Measurements from ENCODE around the gene AGK. TPM values are rescaled to one million over a fixed set of nuclear protein-coding genes. Genes with fewer than 3 reads are reported as not detected.

AGK gene
- total and polyA plus RNA-seq, 9 donors: 15.7 to 23.4 (median 18.4) TPM

- Histone ChIP-seq H3K27ac (ENCODE audit: low read length) (no peak overlapping the region), H3K9me3 (replicated peaks; ENCODE audit: control insufficient read depth, low read depth, low read length) (no peaks in the 10 kb centered on the region), H3K4me1 (ENCODE audit: control insufficient read depth, insufficient read depth, low read length) (no peaks in the 10 kb centered on the region), H3K27me3 (ENCODE audit: control insufficient read depth, insufficient read depth, low read length) (peaks cover 2% of the 10 kb centered on the region), H3K36me3 (ENCODE audit: control insufficient read depth, insufficient read depth, low read length) (no peaks in the 10 kb centered on the region), H3K4me3 (ENCODE audit: low read length) (no peak overlapping the region)
- no peak for DNase-seq
Observed at GRCh38 chr7:141525973-141526514, 25.2 kb upstream of the AGK start.

GRCh38 chr7:141527076-141527475 lies 24.1 kb upstream of the AGK start:
- no peaks in the 10 kb centered on the region for H3K4me1 ChIP-seq (ENCODE audit: control insufficient read depth, insufficient read depth, low read length)
- H3K27me3 ChIP-seq (ENCODE audit: control insufficient read depth, insufficient read depth, low read length): no peaks in the 10 kb centered on the region
- no peaks in the 10 kb centered on the region for H3K9me3 ChIP-seq (replicated peaks; ENCODE audit: control insufficient read depth, low read depth, low read length)
- H3K4me3 ChIP-seq (ENCODE audit: low read length): no peak overlapping the region
- no peaks in the 10 kb centered on the region for H3K36me3 ChIP-seq (ENCODE audit: control insufficient read depth, insufficient read depth, low read length)
- 85% methylated on average over 4 of the region's 4 CpGs for WGBS (ENCODE audit: insufficient coverage)
- no peak for DNase-seq
- no peak overlapping the region for H3K27ac ChIP-seq (ENCODE audit: low read length)

- Histone ChIP-seq H3K4me1 (ENCODE audit: control insufficient read depth, insufficient read depth, low read length) (no peaks in the 10 kb centered on the region), H3K27me3 (ENCODE audit: control insufficient read depth, insufficient read depth, low read length) (no peaks in the 10 kb centered on the region), H3K4me3 (ENCODE audit: low read length) (no peak overlapping the region), H3K9me3 (replicated peaks; ENCODE audit: control insufficient read depth, low read depth, low read length) (no peaks in the 10 kb centered on the region), H3K36me3 (ENCODE audit: control insufficient read depth, insufficient read depth, low read length) (no peaks in the 10 kb centered on the region), H3K27ac (ENCODE audit: low read length) (no peak overlapping the region)
- no peak for DNase-seq
- WGBS (ENCODE audit: insufficient coverage): no CpG with 5 or more reads among the region's 3 CpGs
Observed at GRCh38 chr7:141528399-141528798, 22.8 kb upstream of the AGK start.

DNA sequence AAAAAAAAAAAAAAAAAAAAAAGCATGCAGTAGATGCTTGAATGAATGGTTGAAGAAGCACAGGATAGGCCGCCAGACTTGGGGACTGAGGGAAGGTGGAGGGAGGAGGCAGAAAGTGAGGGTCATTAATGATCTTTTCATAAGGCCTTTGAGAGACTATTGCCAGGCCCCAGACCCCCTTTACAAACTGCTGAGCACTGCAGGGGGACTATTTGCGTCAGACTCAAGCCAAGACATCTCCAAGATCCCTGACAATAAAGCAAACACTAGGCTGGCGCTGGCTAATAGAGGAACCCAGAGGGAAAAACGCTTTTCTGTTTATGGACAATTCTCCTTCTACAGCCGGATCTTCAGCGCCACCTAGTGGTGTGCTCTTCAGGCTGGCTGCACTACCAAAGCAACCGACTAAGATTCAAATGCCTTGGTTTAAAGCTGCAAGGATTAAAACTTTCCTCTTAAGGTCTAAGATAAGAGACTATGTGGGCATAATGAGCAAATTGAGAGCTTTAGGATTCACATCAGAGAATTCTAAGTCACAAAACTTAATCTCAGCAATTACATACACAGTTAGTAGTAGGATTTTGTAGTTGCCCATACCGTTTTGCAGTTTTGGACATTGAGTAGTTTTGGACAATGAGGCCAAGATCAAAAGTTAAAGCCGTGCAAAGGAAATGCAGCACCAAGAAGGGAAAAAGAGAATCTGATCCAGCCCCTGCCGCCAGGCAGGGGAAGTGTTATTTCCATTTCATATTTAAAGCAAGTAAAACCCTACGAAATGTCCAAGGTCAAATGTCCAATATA lies 17.9 kb upstream of the AGK start:
- Histone ChIP-seq H3K27ac (ENCODE audit: low read length) (no peak overlapping the region), H3K4me3 (ENCODE audit: low read length) (no peak overlapping the region), H3K36me3 (ENCODE audit: control insufficient read depth, insufficient read depth, low read length) (no peaks in the 10 kb centered on the region), H3K9me3 (replicated peaks; ENCODE audit: control insufficient read depth, low read depth, low read length) (no peaks in the 10 kb centered on the region), H3K4me1 (ENCODE audit: control insufficient read depth, insufficient read depth, low read length) (no peaks in the 10 kb centered on the region), H3K27me3 (ENCODE audit: control insufficient read depth, insufficient read depth, low read length) (no peaks in the 10 kb centered on the region)
- WGBS (ENCODE audit: insufficient coverage): 15% methylated on average over 4 of the region's 11 CpGs
- peak; percentile 92 for DNase-seq

DNA sequence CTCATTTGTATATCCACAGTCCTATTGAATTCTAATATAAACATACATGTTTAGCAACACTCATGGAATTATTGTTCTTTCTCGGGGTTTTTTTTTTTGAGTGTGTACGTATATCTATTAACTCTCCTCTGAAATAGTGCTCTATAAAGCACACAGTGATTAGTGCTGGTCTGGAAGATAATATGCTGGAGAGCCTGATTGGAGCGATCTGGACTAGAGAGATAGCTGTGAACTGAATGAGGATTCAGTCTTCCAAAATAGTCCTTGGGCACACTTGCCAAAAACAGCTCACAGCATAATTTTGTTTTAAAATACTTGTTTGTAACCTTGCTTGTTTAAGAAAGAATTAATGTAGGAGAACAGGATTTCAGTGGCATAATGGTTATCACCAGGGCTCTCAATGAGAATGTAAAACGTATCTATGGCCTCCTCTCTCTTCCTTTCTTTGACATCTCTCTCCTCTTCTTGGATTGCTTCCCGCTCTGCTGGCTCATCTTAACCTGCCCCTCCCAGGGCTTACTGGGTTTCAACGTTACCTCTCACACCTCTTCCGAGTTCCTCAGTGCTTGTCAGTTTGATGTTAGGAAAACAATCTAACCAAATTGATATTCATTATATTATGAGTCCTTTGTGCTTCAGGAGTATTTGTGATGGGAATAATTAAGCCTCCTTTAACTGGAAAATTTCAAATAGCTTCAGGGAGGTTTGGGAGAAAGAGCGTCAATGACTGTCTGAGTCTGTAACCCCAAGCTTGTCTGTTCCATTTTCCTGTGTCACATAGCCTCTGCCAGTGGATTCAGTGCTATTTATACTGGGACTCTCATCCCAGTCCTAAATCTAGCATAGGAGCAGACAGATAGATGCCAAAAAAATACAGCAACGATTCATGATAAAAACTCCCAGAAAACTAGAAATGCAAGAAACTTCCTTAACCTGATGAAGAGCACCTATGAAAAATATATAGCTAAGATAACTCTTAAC lies 16.2 kb upstream of the AGK start:
- Histone ChIP-seq H3K4me3 (ENCODE audit: low read length) (no peak overlapping the region), H3K4me1 (ENCODE audit: control insufficient read depth, insufficient read depth, low read length) (no peaks in the 10 kb centered on the region), H3K9me3 (replicated peaks; ENCODE audit: control insufficient read depth, low read depth, low read length) (no peaks in the 10 kb centered on the region), H3K27ac (ENCODE audit: low read length) (no peak overlapping the region), H3K36me3 (ENCODE audit: control insufficient read depth, insufficient read depth, low read length) (no peaks in the 10 kb centered on the region), H3K27me3 (ENCODE audit: control insufficient read depth, insufficient read depth, low read length) (no peaks in the 10 kb centered on the region)
- 40% methylated on average over 2 of the region's 9 CpGs for WGBS (ENCODE audit: insufficient coverage)
- no peak for DNase-seq

- Histone ChIP-seq H3K36me3 (ENCODE audit: control insufficient read depth, insufficient read depth, low read length) (no peaks in the 10 kb centered on the region), H3K27ac (ENCODE audit: low read length) (no peak overlapping the region), H3K4me1 (ENCODE audit: control insufficient read depth, insufficient read depth, low read length) (no peaks in the 10 kb centered on the region), H3K27me3 (ENCODE audit: control insufficient read depth, insufficient read depth, low read length) (no peaks in the 10 kb centered on the region), H3K9me3 (replicated peaks; ENCODE audit: control insufficient read depth, low read depth, low read length) (no peaks in the 10 kb centered on the region), H3K4me3 (ENCODE audit: low read length) (no peak overlapping the region)
- DNase-seq: no peak
Observed at GRCh38 chr7:141537906-141538305, 13.3 kb upstream of the AGK start.

DNA sequence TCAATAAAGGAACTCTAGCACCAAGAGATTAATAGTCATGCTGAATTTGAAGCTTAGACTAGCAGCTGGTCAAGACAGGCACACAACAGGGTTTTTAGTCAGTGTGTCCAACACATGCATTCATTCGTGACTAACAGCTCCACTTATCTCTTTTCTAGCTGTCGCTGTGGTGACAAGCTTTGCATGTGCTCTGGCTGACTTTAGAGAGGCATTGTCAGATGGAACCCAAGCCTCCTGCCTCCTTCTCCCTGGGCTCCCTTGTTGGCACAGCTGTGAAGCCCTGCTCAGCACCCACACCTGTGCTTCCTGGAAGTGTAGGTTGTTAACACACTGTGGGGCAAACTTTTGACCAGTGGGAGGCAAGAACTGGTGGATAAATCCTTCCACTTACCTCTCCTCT lies 9.8 kb upstream of the AGK start:
- no peaks in the 10 kb centered on the region for H3K4me1 ChIP-seq (ENCODE audit: control insufficient read depth, insufficient read depth, low read length)
- no peak overlapping the region for H3K4me3 ChIP-seq (ENCODE audit: low read length)
- WGBS (ENCODE audit: insufficient coverage): 86% methylated on average over 1 of the region's 2 CpGs
- no peaks in the 10 kb centered on the region for H3K9me3 ChIP-seq (replicated peaks; ENCODE audit: control insufficient read depth, low read depth, low read length)
- no peak overlapping the region for H3K27ac ChIP-seq (ENCODE audit: low read length)
- H3K27me3 ChIP-seq (ENCODE audit: control insufficient read depth, insufficient read depth, low read length): no peaks in the 10 kb centered on the region
- no peaks in the 10 kb centered on the region for H3K36me3 ChIP-seq (ENCODE audit: control insufficient read depth, insufficient read depth, low read length)
- no peak for DNase-seq

- DNase-seq: no peak
- Histone ChIP-seq H3K4me3 (ENCODE audit: low read length) (no peak overlapping the region), H3K27ac (ENCODE audit: low read length) (no peak overlapping the region), H3K36me3 (ENCODE audit: control insufficient read depth, insufficient read depth, low read length) (no peaks in the 10 kb centered on the region), H3K4me1 (ENCODE audit: control insufficient read depth, insufficient read depth, low read length) (no peaks in the 10 kb centered on the region), H3K9me3 (replicated peaks; ENCODE audit: control insufficient read depth, low read depth, low read length) (no peaks in the 10 kb centered on the region), H3K27me3 (ENCODE audit: control insufficient read depth, insufficient read depth, low read length) (no peaks in the 10 kb centered on the region)
- WGBS (ENCODE audit: insufficient coverage): no CpG with 5 or more reads among the region's 1 CpG
Observed at GRCh38 chr7:141544831-141545230, 6.4 kb upstream of the AGK start.

DNA sequence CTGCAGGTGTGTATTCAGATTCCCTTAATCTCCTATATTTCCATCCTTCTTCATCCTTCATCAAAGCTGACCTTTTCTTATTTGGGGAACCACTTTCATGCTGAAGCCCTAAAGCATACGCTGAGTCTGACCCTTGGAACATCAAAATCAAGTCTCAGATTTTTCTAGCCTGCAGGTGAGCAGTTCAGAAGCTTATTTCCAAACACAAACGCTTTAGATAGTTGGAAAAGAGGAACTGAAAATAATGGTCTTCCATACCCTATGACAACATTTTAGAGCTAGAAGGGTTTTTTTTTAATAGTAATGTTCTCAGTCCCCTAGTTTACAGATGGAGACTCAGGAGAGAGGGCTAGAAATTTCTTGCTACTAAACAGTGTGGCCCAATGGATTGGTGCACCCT lies 1.6 kb upstream of the AGK start:
- DNase-seq: no peak
- no CpG with 5 or more reads among the region's 2 CpGs for WGBS (ENCODE audit: insufficient coverage)

GRCh38 chr7:141550386-141551093 lies 670 bp upstream of the AGK start:
- Histone ChIP-seq H3K4me1 (ENCODE audit: control insufficient read depth, insufficient read depth, low read length) (peaks cover 14% of the 10 kb centered on the region), H3K9me3 (replicated peaks; ENCODE audit: control insufficient read depth, low read depth, low read length) (no peaks in the 10 kb centered on the region), H3K4me3 (ENCODE audit: low read length) (peak overlapping the region; percentile 71), H3K27me3 (ENCODE audit: control insufficient read depth, insufficient read depth, low read length) (no peaks in the 10 kb centered on the region), H3K27ac (ENCODE audit: low read length) (peak overlapping the region; percentile 79), H3K36me3 (ENCODE audit: control insufficient read depth, insufficient read depth, low read length) (peaks cover 2% of the 10 kb centered on the region)
- WGBS (ENCODE audit: insufficient coverage): 28% methylated on average over 14 of the region's 18 CpGs
- no peak for DNase-seq

More for the DNA sequence above, 1.6 kb upstream of the AGK start:
- H3K27ac ChIP-seq (ENCODE audit: low read length): no peak overlapping the region
- H3K36me3 ChIP-seq (ENCODE audit: control insufficient read depth, insufficient read depth, low read length): no peaks in the 10 kb centered on the region
- peaks cover 14% of the 10 kb centered on the region for H3K4me1 ChIP-seq (ENCODE audit: control insufficient read depth, insufficient read depth, low read length)
- no peaks in the 10 kb centered on the region for H3K9me3 ChIP-seq (replicated peaks; ENCODE audit: control insufficient read depth, low read depth, low read length)
- no peaks in the 10 kb centered on the region for H3K27me3 ChIP-seq (ENCODE audit: control insufficient read depth, insufficient read depth, low read length)
- H3K4me3 ChIP-seq (ENCODE audit: low read length): no peak overlapping the region

All from muscle of leg (tissue), 11 donors.